SK-N-SH treated with all-trans-retinoic acid at 6 μM for 48 hours (cell line): ENCODE data around the gene TMEM232.
"Not testable (repeated sequence)": the region's sequence is repeated elsewhere in the genome, so short reads cannot be mapped to it uniquely, and the experiment has no call there.

Experiments
- ATAC-seq: fragments of 200-7000 bp; cut with Tn5 transposase; 3 replicates; pipeline ENCODE4 v1.9.1; 2020; ENCODE audit warnings: mild to moderate bottlenecking, moderate library complexity
- ARNTL ChIP-seq: fragments of 450-650 bp; formaldehyde crosslinking; IDR thresholded peaks from 2 replicates; pipeline ENCODE4 v1.5.0; 2020; ENCODE audit warnings: low read depth, mild to moderate bottlenecking, moderate library complexity, borderline replicate concordance
- BACH2 ChIP-seq: fragments of 250-450 bp; sonication (Bioruptor Pico); IDR thresholded peaks from 2 replicates; pipeline ENCODE4 v1.9.0; 2021; ENCODE audit warnings: mild to moderate bottlenecking, borderline replicate concordance
- ESRRG ChIP-seq: fragments of 250-450 bp; sonication (Bioruptor Pico); IDR thresholded peaks from 2 replicates; pipeline ENCODE4 v1.6.1; 2021; ENCODE audit warnings: mild to moderate bottlenecking
- GLIS3 ChIP-seq: fragments of 250-450 bp; sonication (Bioruptor Pico); IDR thresholded peaks from 2 replicates; pipeline ENCODE4 v1.5.0; 2020; ENCODE audit warnings: mild to moderate bottlenecking, moderate library complexity
- ISL1 ChIP-seq: fragments of 250-450 bp; sonication (Bioruptor Pico); IDR thresholded peaks from 2 replicates; pipeline ENCODE4 v2.1.2; 2022; ENCODE audit warnings: mild to moderate bottlenecking, moderate library complexity
- OSR1 ChIP-seq: fragments of 250-450 bp; sonication (Bioruptor Pico); IDR thresholded peaks from 2 replicates; pipeline ENCODE4 v1.8.0; 2022; ENCODE audit warnings: moderate library complexity, mild to moderate bottlenecking, inconsistent platforms
- PPARA ChIP-seq: fragments of 250-450 bp; sonication (Bioruptor Pico); IDR thresholded peaks from 2 replicates; pipeline ENCODE4 v1.5.0; 2020; ENCODE audit warnings: mild to moderate bottlenecking, borderline replicate concordance
- RARB ChIP-seq: fragments of 250-450 bp; sonication (Bioruptor Pico); IDR thresholded peaks from 2 replicates; pipeline ENCODE4 v1.8.0; 2021; ENCODE audit warnings: mild to moderate bottlenecking, moderate library complexity
- SNAI2 ChIP-seq: fragments of 250-450 bp; sonication (Bioruptor Pico); IDR thresholded peaks from 2 replicates; pipeline ENCODE4 v1.5.0; 2020; ENCODE audit warnings: mild to moderate bottlenecking, moderate library complexity
- TCF4 ChIP-seq: fragments of 250-450 bp; sonication (Bioruptor Pico); IDR thresholded peaks from 2 replicates; pipeline ENCODE4 v1.8.0; 2021; ENCODE audit warnings: mild to moderate bottlenecking, moderate library complexity, borderline replicate concordance
- TOX ChIP-seq: fragments of 250-450 bp; sonication (Bioruptor Pico); IDR thresholded peaks from 2 replicates; pipeline ENCODE4 v1.8.0; 2021; ENCODE audit warnings: mild to moderate bottlenecking, moderate library complexity, borderline replicate concordance
- ZC3H10 ChIP-seq: fragments of 250-450 bp; sonication (Bioruptor Pico); IDR thresholded peaks from 2 replicates; pipeline ENCODE4 v1.5.1; 2021; ENCODE audit warnings: mild to moderate bottlenecking, moderate library complexity
- ZFP3 ChIP-seq: fragments of 250-450 bp; sonication (Bioruptor Pico); IDR thresholded peaks from 2 replicates; pipeline ENCODE4 v1.5.0; 2020; ENCODE audit warnings: mild to moderate bottlenecking, moderate library complexity
- ZNF565 ChIP-seq: fragments of 450-650 bp; formaldehyde crosslinking; conservative IDR thresholded peaks from 2 replicates; pipeline ENCODE4 v1.5.0; 2020; ENCODE audit warnings: low read depth, mild to moderate bottlenecking, moderate library complexity
- ZNF70 ChIP-seq: fragments of 450-650 bp; formaldehyde crosslinking; IDR thresholded peaks from 2 replicates; pipeline ENCODE4 v1.5.0; 2020; ENCODE audit warnings: mild to moderate bottlenecking, moderate library complexity
- ZNF8 ChIP-seq: fragments of 450-650 bp; formaldehyde crosslinking; IDR thresholded peaks from 2 replicates; pipeline ENCODE4 v1.5.0; 2020; ENCODE audit warnings: mild to moderate bottlenecking, moderate library complexity
- TF ChIP-seq, protein P1 (sequence below): fragments of 250-450 bp; sonication (Bioruptor Pico); IDR thresholded peaks from 2 replicates; pipeline ENCODE4 v1.5.0; 2020; ENCODE audit warnings: mild to moderate bottlenecking, moderate library complexity
- TF ChIP-seq, protein P2 (sequence below): fragments of 250-450 bp; sonication (Bioruptor Pico); IDR thresholded peaks from 2 replicates; pipeline ENCODE4 v1.5.1; 2021; ENCODE audit warnings: mild to moderate bottlenecking, moderate library complexity
- TF ChIP-seq, protein P3 (sequence below): fragments of 250-450 bp; sonication (Bioruptor Pico); IDR thresholded peaks from 2 replicates; pipeline ENCODE4 v1.8.0; 2020; ENCODE audit warnings: mild to moderate bottlenecking, moderate library complexity, borderline replicate concordance
- TF ChIP-seq, protein P4 (sequence below): fragments of 250-450 bp; sonication (Bioruptor Pico); IDR thresholded peaks from 2 replicates; pipeline ENCODE4 v1.8.0; 2021; ENCODE audit warnings: low read depth, mild to moderate bottlenecking, moderate library complexity, borderline replicate concordance
- TF ChIP-seq, protein P5 (sequence below): fragments of 250-450 bp; sonication (Bioruptor Pico); IDR thresholded peaks from 2 replicates; pipeline ENCODE4 v1.5.1; 2020; ENCODE audit warnings: low read depth, mild to moderate bottlenecking, moderate library complexity

The TMEM232 gene

DNA sequence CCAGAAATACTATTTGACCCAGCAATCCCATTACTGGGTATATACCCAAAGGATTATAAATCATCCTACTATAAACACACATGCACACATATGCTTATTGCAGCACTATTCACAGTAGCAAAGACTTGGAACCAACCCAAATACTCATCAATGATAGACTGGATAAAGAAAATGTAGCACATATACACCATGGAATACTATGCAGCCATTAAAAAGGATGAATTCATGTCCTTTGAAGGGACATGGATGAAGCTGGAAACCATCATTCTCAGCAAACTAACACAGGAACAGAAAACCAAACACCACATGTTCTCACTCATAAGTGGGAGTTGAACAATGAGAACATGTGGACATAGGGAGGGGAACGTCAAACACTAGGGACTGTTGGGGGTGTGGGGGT, 35.9 kb downstream of the TMEM232 start:
- not testable (repeated sequence) for ATAC-seq

DNA sequence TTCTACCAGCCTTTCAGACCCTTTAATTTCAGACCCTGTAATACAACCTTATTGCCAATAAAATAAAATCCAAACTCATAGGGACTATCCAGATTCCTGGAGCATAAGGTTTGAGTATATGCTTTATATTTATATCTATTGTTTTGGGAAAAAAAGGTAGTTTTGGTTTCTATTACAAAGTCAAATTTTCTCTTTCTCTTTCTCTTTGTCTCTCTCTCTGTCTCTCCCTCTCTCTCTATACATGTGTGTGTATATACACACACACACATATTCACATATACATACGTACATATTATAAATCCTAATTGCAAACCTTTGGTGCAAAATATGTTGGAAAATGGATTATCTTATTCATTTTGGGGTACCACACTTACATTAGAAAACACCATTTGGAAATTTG, 39.0 kb downstream of the TMEM232 start:
- TF ChIP-seq, protein P1, sequence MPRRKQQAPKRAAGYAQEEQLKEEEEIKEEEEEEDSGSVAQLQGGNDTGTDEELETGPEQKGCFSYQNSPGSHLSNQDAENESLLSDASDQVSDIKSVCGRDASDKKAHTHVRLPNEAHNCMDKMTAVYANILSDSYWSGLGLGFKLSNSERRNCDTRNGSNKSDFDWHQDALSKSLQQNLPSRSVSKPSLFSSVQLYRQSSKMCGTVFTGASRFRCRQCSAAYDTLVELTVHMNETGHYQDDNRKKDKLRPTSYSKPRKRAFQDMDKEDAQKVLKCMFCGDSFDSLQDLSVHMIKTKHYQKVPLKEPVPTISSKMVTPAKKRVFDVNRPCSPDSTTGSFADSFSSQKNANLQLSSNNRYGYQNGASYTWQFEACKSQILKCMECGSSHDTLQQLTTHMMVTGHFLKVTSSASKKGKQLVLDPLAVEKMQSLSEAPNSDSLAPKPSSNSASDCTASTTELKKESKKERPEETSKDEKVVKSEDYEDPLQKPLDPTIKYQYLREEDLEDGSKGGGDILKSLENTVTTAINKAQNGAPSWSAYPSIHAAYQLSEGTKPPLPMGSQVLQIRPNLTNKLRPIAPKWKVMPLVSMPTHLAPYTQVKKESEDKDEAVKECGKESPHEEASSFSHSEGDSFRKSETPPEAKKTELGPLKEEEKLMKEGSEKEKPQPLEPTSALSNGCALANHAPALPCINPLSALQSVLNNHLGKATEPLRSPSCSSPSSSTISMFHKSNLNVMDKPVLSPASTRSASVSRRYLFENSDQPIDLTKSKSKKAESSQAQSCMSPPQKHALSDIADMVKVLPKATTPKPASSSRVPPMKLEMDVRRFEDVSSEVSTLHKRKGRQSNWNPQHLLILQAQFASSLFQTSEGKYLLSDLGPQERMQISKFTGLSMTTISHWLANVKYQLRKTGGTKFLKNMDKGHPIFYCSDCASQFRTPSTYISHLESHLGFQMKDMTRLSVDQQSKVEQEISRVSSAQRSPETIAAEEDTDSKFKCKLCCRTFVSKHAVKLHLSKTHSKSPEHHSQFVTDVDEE (CRISPR knock-in tag): no peak
- no peak for TF ChIP-seq ZFP3 (CRISPR knock-in tag)
- no peak for TF ChIP-seq TOX (CRISPR knock-in tag)
- no peak for TF ChIP-seq GLIS3 (CRISPR knock-in tag)
- no peak for TF ChIP-seq SNAI2 (CRISPR knock-in tag)
- TF ChIP-seq TCF4 (CRISPR knock-in tag): no peak
- TF ChIP-seq ARNTL (CRISPR knock-in tag): no peak
- TF ChIP-seq OSR1 (CRISPR knock-in tag): no peak
- TF ChIP-seq, protein P2, sequence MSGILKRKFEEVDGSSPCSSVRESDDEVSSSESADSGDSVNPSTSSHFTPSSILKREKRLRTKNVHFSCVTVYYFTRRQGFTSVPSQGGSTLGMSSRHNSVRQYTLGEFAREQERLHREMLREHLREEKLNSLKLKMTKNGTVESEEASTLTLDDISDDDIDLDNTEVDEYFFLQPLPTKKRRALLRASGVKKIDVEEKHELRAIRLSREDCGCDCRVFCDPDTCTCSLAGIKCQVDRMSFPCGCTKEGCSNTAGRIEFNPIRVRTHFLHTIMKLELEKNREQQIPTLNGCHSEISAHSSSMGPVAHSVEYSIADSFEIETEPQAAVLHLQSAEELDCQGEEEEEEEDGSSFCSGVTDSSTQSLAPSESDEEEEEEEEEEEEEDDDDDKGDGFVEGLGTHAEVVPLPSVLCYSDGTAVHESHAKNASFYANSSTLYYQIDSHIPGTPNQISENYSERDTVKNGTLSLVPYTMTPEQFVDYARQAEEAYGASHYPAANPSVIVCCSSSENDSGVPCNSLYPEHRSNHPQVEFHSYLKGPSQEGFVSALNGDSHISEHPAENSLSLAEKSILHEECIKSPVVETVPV (CRISPR knock-in tag): no peak
- no peak for TF ChIP-seq ESRRG (CRISPR knock-in tag)
- TF ChIP-seq ZNF8 (CRISPR knock-in tag): no peak
- no peak for TF ChIP-seq ZNF565 (CRISPR knock-in tag)
- no peak for TF ChIP-seq ZC3H10
- no peak for TF ChIP-seq ZNF70 (CRISPR knock-in tag)
- ATAC-seq: no peak

DNA sequence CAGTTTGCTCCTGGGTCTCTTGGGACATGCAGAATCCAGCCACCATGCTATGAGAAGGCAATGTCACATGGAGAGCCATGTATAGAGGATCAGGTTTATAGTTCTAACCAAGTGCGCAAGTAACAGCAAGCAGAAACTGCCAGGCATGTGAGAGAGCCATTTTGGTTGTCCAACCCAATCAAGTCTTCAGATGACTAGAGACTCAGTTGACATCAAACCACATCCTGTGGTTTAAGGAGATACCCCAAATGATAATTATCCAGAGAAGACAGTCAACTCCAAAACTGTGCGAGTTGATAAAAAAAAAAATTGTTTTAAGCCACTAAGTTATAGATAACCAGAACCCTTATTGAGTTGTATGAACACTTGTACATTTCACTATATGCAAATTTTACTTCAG, 40.2 kb downstream of the TMEM232 start:
- TF ChIP-seq ISL1: no peak

DNA sequence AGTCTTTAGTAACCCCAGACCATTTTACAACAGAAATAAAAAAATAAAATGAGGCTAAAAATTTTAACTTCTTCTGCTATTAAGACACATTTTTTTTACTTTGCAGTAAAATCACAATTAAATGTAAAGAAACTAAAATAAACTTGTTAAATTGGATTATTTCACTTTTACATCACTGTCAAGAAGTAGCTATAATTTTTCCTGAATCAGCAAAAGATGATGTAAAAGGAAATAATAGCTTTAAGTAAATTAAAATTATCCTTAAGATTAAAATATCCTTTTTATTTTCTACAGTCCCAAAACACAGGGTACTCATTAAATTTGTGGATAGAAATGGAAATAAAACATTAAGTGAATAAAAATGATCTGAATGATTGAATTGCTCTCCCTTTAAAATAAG, 44.5 kb downstream of the TMEM232 start:
- TF ChIP-seq BACH2 (CRISPR knock-in tag): no peak
- no peak for TF ChIP-seq OSR1 (CRISPR knock-in tag)
- TF ChIP-seq ESRRG (CRISPR knock-in tag): no peak
- TF ChIP-seq, protein P3, sequence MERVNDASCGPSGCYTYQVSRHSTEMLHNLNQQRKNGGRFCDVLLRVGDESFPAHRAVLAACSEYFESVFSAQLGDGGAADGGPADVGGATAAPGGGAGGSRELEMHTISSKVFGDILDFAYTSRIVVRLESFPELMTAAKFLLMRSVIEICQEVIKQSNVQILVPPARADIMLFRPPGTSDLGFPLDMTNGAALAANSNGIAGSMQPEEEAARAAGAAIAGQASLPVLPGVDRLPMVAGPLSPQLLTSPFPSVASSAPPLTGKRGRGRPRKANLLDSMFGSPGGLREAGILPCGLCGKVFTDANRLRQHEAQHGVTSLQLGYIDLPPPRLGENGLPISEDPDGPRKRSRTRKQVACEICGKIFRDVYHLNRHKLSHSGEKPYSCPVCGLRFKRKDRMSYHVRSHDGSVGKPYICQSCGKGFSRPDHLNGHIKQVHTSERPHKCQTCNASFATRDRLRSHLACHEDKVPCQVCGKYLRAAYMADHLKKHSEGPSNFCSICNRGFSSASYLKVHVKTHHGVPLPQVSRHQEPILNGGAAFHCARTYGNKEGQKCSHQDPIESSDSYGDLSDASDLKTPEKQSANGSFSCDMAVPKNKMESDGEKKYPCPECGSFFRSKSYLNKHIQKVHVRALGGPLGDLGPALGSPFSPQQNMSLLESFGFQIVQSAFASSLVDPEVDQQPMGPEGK: no peak
- TF ChIP-seq, protein P1 (CRISPR knock-in tag): no peak
- TF ChIP-seq ZNF70 (CRISPR knock-in tag): no peak
- TF ChIP-seq TCF4 (CRISPR knock-in tag): no peak
- no peak for TF ChIP-seq ZNF565 (CRISPR knock-in tag)
- TF ChIP-seq, protein P2 (CRISPR knock-in tag): no peak
- TF ChIP-seq PPARA (CRISPR knock-in tag): no peak
- TF ChIP-seq ISL1: no peak
- TF ChIP-seq ARNTL (CRISPR knock-in tag): no peak
- no peak for TF ChIP-seq RARB (CRISPR knock-in tag)
- no peak for TF ChIP-seq ZC3H10
- TF ChIP-seq TOX (CRISPR knock-in tag): no peak
- TF ChIP-seq, protein P4, sequence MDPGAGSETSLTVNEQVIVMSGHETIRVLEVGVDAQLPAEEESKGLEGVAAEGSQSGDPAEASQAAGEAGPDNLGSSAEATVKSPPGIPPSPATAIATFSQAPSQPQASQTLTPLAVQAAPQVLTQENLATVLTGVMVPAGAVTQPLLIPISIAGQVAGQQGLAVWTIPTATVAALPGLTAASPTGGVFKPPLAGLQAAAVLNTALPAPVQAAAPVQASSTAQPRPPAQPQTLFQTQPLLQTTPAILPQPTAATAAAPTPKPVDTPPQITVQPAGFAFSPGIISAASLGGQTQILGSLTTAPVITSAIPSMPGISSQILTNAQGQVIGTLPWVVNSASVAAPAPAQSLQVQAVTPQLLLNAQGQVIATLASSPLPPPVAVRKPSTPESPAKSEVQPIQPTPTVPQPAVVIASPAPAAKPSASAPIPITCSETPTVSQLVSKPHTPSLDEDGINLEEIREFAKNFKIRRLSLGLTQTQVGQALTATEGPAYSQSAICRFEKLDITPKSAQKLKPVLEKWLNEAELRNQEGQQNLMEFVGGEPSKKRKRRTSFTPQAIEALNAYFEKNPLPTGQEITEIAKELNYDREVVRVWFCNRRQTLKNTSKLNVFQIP (CRISPR knock-in tag): no peak
- TF ChIP-seq, protein P5, sequence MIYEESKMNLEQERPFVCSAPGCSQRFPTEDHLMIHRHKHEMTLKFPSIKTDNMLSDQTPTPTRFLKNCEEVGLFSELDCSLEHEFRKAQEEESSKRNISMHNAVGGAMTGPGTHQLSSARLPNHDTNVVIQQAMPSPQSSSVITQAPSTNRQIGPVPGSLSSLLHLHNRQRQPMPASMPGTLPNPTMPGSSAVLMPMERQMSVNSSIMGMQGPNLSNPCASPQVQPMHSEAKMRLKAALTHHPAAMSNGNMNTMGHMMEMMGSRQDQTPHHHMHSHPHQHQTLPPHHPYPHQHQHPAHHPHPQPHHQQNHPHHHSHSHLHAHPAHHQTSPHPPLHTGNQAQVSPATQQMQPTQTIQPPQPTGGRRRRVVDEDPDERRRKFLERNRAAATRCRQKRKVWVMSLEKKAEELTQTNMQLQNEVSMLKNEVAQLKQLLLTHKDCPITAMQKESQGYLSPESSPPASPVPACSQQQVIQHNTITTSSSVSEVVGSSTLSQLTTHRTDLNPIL (CRISPR knock-in tag): no peak
- no peak for TF ChIP-seq SNAI2 (CRISPR knock-in tag)
- no peak for TF ChIP-seq GLIS3 (CRISPR knock-in tag)
- ATAC-seq: no peak

More for the DNA sequence above, 40.2 kb downstream of the TMEM232 start:
- no peak for ATAC-seq
